NCI-H2081 (cell line): ENCODE data around the gene SUCLA2.

Source experiments
- DNase-seq, 2 experiments: peaks; one replicate each; lab custom pipeline; 2025; lab: John Stamatoyannopoulos, UW

SUCLA2 gene

GRCh38 chr13:47903836-47904235 lies 97.2 kb downstream of the SUCLA2 start:
- no peak for DNase-seq

GRCh38 chr13:47901441-47901840 lies 99.6 kb downstream of the SUCLA2 start:
- DNase-seq, result no peak

- DNase-seq, result no peak
These were observed 103.0 kb downstream of the SUCLA2 start for GRCh38 chr13:47898080-47898479.

DNA sequence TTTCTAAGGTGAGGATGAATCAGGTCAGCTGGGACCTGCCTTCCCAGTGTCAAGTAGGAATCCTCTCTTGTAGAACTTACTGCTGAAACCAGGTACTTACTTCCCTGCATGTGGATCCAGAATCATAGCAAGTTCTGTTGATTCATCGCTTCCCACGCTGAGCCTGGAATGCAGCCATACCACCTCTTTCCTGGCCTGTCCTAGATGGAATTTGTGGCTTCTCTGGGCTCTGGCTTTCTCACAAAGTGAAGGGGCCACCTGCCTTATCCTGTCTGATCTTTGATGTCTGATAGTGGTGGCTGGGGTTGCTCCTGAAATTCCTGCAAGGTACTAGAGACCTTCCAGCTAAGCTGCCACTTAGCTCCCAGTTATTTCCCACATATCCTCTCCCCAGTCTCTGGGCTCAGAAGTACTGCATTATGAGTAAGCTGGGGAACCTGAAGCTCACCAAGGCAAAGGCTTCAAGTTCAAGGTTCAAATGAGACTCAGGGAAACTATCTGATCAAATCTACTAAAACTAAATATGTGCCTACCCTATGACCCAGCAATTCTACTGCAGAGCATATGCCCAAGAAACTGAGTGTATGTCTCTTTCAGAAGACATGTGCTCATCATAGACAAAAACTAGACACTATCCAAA lies 103.5 kb downstream of the SUCLA2 start:
- no peak for DNase-seq

DNA sequence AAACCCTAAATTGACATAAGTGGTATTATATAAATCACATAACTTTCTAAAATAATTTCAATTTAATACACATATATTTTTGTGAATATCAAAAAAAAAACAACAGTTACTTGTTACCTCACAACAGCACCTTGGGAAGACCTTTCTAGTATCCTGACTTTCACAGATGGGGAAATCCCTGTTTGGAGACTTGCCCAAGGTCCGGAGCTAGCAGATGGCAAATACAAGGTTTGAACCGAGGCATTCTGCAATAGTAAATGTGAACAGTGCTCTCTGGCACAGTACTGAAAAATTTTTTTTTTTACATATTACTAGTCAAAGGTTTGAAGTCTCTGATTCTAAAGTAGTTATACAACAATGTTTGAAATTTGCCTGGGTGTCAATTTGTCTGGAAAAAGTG lies 104.5 kb downstream of the SUCLA2 start:
- no peak for DNase-seq

DNA sequence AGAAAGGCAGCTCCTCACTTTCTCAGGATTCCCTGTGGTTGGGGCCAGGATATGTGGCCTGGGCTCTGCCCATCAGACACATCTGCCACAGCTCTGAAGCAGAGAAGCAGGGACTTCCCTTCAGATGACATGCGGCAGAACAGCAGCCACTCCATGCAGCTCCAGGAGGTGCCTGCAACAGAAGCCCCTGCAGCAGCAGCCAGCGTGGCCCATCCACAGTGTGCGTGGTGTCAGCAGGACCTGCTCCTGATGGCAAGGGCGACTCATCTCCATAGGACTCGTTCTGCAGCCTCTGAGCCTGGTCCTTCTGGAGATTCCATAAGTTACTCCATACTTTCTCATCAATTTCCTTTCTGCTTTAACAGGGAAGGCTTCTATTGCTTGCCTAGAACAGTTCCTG lies 105.0 kb downstream of the SUCLA2 start:
- DNase-seq, result no peak

- DNase-seq, result no peak
These were observed 107.5 kb downstream of the SUCLA2 start for GRCh38 chr13:47893527-47893926.
